GM12873 (cell line): ENCODE data around the gene WNT7B.

Experiments
- TF ChIP-seq, protein P1 (sequence below): IDR thresholded peaks from 2 replicates; pipeline ENCODE4 v1.5.1; 2012; ENCODE audit warnings: low read depth, mild to moderate bottlenecking, moderate library complexity, low read length, control low read depth; ENCODE audit not compliant: insufficient read depth; ENCODE audit errors: missing control alignments

WNT7B gene

DNA sequence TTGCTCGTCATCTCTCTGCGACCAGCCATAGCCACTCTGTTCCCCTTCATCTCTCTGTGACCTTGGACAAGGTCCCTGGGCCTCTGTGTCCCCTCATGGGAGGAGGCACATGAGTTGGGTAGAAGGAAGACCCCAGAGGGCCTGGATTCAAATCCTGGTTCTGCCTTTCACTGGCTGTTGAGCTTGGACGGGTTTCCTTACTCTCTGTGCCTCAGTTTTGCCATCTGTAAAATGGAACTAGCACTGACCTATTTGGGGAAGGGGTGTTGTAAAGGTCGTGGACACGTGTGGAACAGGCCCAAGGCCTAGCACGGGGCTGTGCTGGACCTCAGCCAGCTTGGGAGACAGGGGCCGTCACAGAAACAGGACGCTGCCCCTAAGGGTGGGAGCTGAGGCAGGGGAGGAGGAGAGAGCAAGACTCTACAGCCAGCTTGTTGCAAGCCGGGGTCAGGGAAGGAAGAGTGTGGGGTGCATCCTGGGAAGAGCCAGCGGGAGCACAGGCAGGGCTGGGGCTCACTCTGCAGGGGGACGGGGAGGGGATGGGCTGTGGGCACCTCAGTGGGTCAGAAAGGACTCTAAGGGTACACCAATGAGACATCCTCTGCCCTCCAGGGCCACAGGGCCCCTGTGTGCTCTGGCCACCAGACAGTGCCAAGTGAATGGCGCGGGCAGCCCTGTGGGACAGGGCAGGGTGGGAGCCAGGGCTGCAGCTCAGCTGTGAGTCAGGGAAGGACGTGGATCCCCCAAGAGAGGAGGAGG is 59.1 kb downstream of the WNT7B start:
- TF ChIP-seq, protein P1, sequence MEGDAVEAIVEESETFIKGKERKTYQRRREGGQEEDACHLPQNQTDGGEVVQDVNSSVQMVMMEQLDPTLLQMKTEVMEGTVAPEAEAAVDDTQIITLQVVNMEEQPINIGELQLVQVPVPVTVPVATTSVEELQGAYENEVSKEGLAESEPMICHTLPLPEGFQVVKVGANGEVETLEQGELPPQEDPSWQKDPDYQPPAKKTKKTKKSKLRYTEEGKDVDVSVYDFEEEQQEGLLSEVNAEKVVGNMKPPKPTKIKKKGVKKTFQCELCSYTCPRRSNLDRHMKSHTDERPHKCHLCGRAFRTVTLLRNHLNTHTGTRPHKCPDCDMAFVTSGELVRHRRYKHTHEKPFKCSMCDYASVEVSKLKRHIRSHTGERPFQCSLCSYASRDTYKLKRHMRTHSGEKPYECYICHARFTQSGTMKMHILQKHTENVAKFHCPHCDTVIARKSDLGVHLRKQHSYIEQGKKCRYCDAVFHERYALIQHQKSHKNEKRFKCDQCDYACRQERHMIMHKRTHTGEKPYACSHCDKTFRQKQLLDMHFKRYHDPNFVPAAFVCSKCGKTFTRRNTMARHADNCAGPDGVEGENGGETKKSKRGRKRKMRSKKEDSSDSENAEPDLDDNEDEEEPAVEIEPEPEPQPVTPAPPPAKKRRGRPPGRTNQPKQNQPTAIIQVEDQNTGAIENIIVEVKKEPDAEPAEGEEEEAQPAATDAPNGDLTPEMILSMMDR, result no peak

DNA sequence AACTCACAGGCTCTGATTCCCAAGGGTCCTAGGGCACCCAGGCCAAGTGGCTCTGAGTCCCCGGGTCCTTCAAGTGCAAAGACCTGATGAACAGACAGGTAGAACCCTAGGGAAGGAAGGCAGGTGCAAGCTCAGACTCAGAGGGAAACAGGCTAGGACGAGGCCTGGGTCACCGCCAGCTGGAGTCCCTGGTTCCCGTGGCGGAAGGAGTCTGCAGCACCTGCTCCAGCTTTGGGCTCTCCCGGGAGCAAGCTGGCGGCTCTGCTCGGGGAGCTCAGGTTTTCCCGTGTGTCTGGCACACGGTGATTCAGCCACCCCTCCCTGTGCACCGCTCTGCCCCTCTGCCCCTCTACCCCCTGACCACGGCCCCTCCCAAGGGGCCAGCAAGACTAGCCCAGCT is 59.8 kb downstream of the WNT7B start:
- TF ChIP-seq, protein P1, result no peak

DNA sequence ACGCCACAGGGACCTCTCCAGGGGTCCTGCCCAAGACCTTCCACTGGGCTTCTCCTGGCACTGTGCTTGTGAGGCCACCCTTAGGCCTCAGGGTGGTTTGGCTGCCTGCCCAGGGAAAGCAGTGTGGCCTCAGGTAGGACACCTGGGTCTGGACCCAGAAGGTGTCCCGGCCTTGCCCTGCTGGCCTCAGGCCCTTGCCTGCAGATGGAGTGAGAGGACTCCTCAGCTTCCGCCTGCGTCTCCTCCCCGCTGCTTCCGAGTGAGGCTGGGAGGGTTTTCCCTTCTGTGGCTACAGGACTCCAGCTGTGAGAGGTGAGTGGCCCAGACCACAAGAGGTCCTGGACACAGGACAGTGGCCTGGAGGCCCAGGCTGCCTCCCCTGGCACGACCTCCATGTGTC is 60.4 kb downstream of the WNT7B start:
- TF ChIP-seq, protein P1, result no peak

DNA sequence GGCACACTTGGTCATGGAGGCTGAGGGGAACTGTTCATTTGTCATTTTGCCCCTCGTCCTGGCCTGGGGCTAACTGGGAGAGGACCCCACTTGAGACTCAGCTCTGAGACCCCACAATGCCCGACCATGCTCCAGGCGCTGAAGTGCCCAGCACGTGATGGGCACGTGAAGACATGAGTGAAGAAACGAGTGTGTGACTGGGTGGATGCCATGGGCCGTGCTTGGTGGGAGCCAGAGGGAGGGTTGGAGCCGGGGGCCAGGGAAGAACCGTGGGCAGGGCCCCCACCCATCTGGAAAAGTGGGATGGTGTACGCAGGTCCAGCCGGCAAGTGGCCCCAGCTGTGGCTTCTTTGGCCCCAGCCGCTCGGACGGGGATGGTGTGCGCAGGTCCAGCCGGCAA is 61.1 kb downstream of the WNT7B start:
- TF ChIP-seq, protein P1, result no peak

DNA sequence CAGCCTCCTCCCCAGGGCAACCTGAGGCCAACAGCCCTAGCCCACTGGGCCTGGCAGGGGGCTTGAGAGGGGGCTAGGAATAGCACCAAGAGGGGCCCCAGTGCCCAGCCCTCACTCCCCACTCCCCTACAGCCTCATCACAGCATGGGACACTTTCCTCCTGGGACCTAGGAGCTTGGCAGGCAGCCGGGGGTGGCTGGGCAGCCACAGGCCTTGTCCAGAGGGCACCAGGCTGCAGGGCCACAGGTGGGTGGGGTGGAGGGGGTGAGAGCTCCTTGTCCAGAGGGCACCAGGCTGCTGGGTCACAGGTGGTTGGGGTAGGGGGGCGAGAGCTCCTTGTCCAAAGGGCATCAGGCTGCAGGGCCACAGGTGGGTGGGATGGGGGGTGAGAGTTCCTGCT is 61.8 kb downstream of the WNT7B start:
- TF ChIP-seq, protein P1, result no peak

DNA sequence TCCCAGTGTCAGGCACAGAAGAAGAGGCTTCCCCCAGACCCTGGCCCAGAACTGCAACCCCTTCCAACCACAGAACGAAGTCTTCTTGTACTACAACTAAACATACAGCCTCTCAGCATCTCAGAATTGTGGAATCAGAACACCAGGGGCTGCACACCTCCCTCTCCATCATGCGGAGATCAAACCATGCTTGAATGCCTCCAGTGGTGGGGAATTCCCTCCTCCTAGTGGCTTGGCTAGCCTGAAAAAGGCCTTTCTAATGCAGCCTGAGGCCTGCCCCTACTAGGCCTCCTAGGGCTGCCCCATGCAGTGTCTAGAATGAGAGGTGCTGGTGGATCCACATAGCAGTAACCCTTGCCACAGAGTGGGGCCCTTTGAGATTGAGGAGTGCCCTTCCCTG is 62.7 kb downstream of the WNT7B start:
- TF ChIP-seq, protein P1, result no peak

DNA sequence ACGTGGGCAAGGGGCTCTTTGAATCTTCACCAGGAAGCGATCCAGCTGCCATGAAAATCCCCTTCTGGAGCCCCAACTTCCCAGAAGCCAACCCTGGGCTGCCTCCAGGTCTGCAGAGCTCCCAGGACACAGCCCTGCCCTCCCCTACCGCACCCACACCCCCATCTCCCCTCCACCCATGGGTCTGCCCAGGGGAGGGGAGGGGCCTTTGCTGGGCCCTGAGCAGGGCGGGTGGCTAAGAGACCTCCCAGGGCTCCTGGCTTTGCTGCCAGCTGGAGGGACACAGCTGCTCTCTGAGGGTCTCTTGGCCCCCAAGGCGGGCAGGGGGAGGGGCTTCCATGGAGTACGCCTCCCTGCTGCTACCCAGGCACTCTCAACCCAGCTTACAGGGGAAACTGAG is 64.1 kb downstream of the WNT7B start:
- TF ChIP-seq, protein P1, result no peak
